Heart right ventricle (tissue), 16 donors: ENCODE measurements around the gene MICAL2. TPM values are rescaled to one million over a fixed set of nuclear protein-coding genes. Genes with fewer than 3 reads are reported as not detected.

Source experiments
- ATAC-seq, 8 donors: fragments of 200-7000 bp; cut with Tn5 transposase; one replicate each; pipeline ENCODE4 v1.9.1; 2020; ENCODE audit warnings: mild to moderate bottlenecking in 8 of 8, moderate library complexity in 8 of 8, moderate number of reproducible peaks in 1 of 8
- DNase-seq, 2 donors: peaks; one replicate each; pipeline ENCODE4 v3.0.0-alpha.2; 2020
- H3K27ac ChIP-seq, 10 donors: fragments of 200-600 bp; sonication (generic) in 2 of 10; one replicate each; pipeline versions ENCODE4 v1.5.0 to v1.8.0; 2020 to 2022; ENCODE audit warnings: mild to moderate bottlenecking in 3 of 10
- H3K27me3 ChIP-seq, 7 donors: fragments of 200-600 bp; one replicate each; pipeline ENCODE4 v1.8.0; 2021 to 2022; ENCODE audit warnings: mild to moderate bottlenecking in 2 of 7
- H3K36me3 ChIP-seq, 9 donors: fragments of 200-600 bp; sonication (generic) in 1 of 9; one replicate each; pipeline versions ENCODE4 v1.5.0 to v1.8.0; 2020 to 2022; ENCODE audit warnings: mild to moderate bottlenecking in 2 of 9
- H3K4me1 ChIP-seq, 9 donors: fragments of 200-600 bp; sonication (generic) in 1 of 9; one replicate each; pipeline versions ENCODE4 v1.5.0 to v1.8.0; 2020 to 2022; ENCODE audit warnings: mild to moderate bottlenecking in 4 of 9
- H3K4me3 ChIP-seq, 10 donors: fragments of 200-600 bp; sonication (generic) in 2 of 10; one replicate each; pipeline versions ENCODE4 v1.5.0 to v1.8.0; 2020 to 2022; ENCODE audit warnings: mild to moderate bottlenecking in 7 of 10, moderate library complexity in 2 of 10
- H3K9me3 ChIP-seq, 11 donors: fragments of 200-600 bp in 10 of 11; sonication (generic) in 2 of 11; one replicate each; pipeline versions ENCODE4 v1.5.0 to v1.8.0; 2013 to 2022; ENCODE audit warnings: mild to moderate bottlenecking in 2 of 11, control low read depth in 1 of 11, moderate library complexity in 1 of 11
- WGBS, 2 donors: extraction: QIAGEN DNeasy Blood & Tissue Kit; methylation state at CpG; one replicate each; pipeline ENCODE4 v1.1.7; 2013; ENCODE audit warnings: inconsistent platforms in 1 of 2; 5-methylcytosine and 5-hydroxymethylcytosine counted together
- intact Hi-C, 10 donors: fragments of 100-400 bp; cut with DNase I; formaldehyde crosslinking; loops; one replicate each; pipeline versions ENCODE4 v1.11.1 to v1.14.2; 2022
- polyA plus RNA-seq, 2 donors: library from polyadenylated mRNA; stranded (reverse); fragments of 200-250 nt; gene quantifications; one replicate each; pipeline ENCODE4 v1.2.3, GENCODE V29; 2013
- total RNA-seq, 10 donors: library from RNA; stranded (reverse); fragmentation: NEBNext Ultra II Directional in 3 of 10; extraction: Animal tissue kit (Norgen Biotek cat#: 25700) in 3 of 10; gene quantifications; one replicate each; pipeline versions ENCODE4 v1.2.1 to v1.2.4, GENCODE V29; 2021 to 2023
- TF ChIP-seq, protein P1 (sequence below), 9 donors: fragments of 200-600 bp; sonication (generic) in 2 of 9; IDR thresholded peaks; one replicate each; pipeline versions ENCODE4 v1.5.0 to v1.8.0; 2021 to 2022; ENCODE audit warnings: antibody characterized with exemption in 9 of 9, mild to moderate bottlenecking in 5 of 9, moderate library complexity in 1 of 9
- donor health status: Arrhythmogenic right ventricular cardiomyopathy.
- donor health status: ischemic (EF 13 %, LVEDD 7.1; RV severe dilation, severe dysfunction).
- donor health status: healthy with polysubstance abuse.
- donor health status: DM: no; HTN: yes; CAD: no.
- donor health status: DM: no; HTN: no; CAD: no.
- donor health status: ischemic (EF 25% LVEDD 6.9; RV normal size, moderate dysfunction).
- donor health status: ischemic (EF 25% LVEDD 5.7; RV mildly dilated, moderate dysfunction).
- donor health status: healthy.
- donor health status: DM: yes; HTN: yes; CAD: no.
- donor health status: Ischemic cardiomyopathy.
- donor health status: ischemic (EF 35%, LVEDD 5.7; RV mildly dilated, moderate dysfunction).
- donor health status: nonischemic (EF 11% LVEDD 7.7; RV severe dilation, severe dysfunction).
- donor health status: DM: yes; HTN: yes; CAD: no.
- donor health status: PGD.
- donor health status: ischemic (EF 29% LVEDD 5.4; RV normal size, mild dysfunction).
- donor health status: nonischemic (EF 23%, LVEDD 6.1; RV moderate dilation, normal function).

MICAL2 gene
- total and polyA plus RNA-seq, 12 donors, result 32.5 to 95.7 (median 70.5) TPM

GRCh38 chr11:12073436-12073835 is 37.0 kb upstream of the MICAL2 start:
- no peaks in the 10 kb centered on the region for H3K9me3 ChIP-seq
- DNase-seq, result no peak
- intact Hi-C loops, result loop anchor here in 1 of 10 donors (5.0 kb wide), 1 partner anchor 179 kb away; no protein-coding TSS in a partner anchor
- no peaks in the 10 kb centered on the region for H3K27me3 ChIP-seq
- H3K27ac ChIP-seq, result no peak overlapping the region
- 95 to 96% methylated on average over 8 of the region's 8 CpGs for WGBS, 2 donors
- H3K4me3 ChIP-seq, result no peak overlapping the region
- TF ChIP-seq, protein P1, sequence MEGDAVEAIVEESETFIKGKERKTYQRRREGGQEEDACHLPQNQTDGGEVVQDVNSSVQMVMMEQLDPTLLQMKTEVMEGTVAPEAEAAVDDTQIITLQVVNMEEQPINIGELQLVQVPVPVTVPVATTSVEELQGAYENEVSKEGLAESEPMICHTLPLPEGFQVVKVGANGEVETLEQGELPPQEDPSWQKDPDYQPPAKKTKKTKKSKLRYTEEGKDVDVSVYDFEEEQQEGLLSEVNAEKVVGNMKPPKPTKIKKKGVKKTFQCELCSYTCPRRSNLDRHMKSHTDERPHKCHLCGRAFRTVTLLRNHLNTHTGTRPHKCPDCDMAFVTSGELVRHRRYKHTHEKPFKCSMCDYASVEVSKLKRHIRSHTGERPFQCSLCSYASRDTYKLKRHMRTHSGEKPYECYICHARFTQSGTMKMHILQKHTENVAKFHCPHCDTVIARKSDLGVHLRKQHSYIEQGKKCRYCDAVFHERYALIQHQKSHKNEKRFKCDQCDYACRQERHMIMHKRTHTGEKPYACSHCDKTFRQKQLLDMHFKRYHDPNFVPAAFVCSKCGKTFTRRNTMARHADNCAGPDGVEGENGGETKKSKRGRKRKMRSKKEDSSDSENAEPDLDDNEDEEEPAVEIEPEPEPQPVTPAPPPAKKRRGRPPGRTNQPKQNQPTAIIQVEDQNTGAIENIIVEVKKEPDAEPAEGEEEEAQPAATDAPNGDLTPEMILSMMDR (IDR thresholded peaks at IDR 0.05), result no peak
- H3K4me1 ChIP-seq, result peaks cover 0 to 4% (median 0%) of the 10 kb centered on the region in 9 donors
- ATAC-seq, result no peak
- no peaks in the 10 kb centered on the region for H3K36me3 ChIP-seq

- intact Hi-C loops, result loop anchor here in 1 of 10 donors (5.0 kb wide), 1 partner anchor 178 kb away; no protein-coding TSS in a partner anchor
- peaks cover 0 to 4% (median 0%) of the 10 kb centered on the region in 9 donors for H3K4me1 ChIP-seq
- TF ChIP-seq, protein P1 (IDR thresholded peaks at IDR 0.05), result no peak
These were observed 36.5 kb upstream of the MICAL2 start for GRCh38 chr11:12073886-12074285.

GRCh38 chr11:12074529-12075195 is 35.7 kb upstream of the MICAL2 start:
- Histone ChIP-seq H3K27ac (no peak overlapping the region), H3K27me3 (no peaks in the 10 kb centered on the region), H3K4me1 (peaks cover 0 to 4% (median 0%) of the 10 kb centered on the region in 9 donors), H3K9me3 (no peaks in the 10 kb centered on the region), H3K36me3 (no peaks in the 10 kb centered on the region), H3K4me3 (no peak overlapping the region)
- 94% methylated on average over 6 of the region's 6 CpGs for WGBS, 2 donors
- no peak for ATAC-seq
- DNase-seq, result no peak
- TF ChIP-seq, protein P1 (IDR thresholded peaks at IDR 0.05), result no peak
- intact Hi-C loops, result loop anchor here in 1 of 10 donors (5.0 kb wide), 1 partner anchor 178 kb away; no protein-coding TSS in a partner anchor

More at GRCh38 chr11:12073886-12074285, 36.5 kb upstream of the MICAL2 start:
- Histone ChIP-seq H3K4me3 (no peak overlapping the region), H3K36me3 (no peaks in the 10 kb centered on the region), H3K27me3 (no peaks in the 10 kb centered on the region), H3K27ac (no peak overlapping the region), H3K9me3 (no peaks in the 10 kb centered on the region)
- 96 to 97% methylated on average over 4 of the region's 4 CpGs for WGBS, 2 donors
- no peak for DNase-seq
- ATAC-seq, result no peak

DNA sequence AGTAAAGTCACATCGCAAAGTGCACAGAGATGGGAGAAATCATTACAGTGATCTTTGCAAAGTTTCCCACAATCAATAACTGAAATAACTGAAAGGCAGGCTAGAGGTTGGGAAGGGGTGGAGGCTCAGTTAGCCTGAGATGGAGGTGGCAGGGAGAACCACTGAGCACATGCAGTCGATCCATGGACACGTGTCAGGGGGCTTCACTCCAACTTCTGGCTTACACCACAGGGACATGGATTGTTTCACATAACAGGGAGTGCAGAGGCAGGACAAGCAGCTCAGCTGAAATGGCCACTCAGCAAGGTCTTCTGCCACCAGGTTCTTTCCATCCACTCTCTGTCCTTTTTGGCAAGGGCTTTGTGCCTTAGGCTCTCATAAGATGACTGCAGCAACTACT is 35.1 kb upstream of the MICAL2 start:
- intact Hi-C loops, result no loop called here
- TF ChIP-seq, protein P1 (IDR thresholded peaks at IDR 0.05), result no peak

More for the DNA sequence above, 35.1 kb upstream of the MICAL2 start:
- Histone ChIP-seq H3K4me1 (peaks cover 0 to 10% (median 0%) of the 10 kb centered on the region in 9 donors), H3K4me3 (no peak overlapping the region), H3K9me3 (no peaks in the 10 kb centered on the region), H3K27ac (peak overlapping the region in 1 of 10 donors; percentile 71), H3K36me3 (no peaks in the 10 kb centered on the region), H3K27me3 (no peaks in the 10 kb centered on the region)
- WGBS, 2 donors, result 98 to 99% methylated on average over 3 of the region's 3 CpGs
- DNase-seq (no peak), ATAC-seq (no peak)
